Coronary artery (tissue), 2 donors: ENCODE measurements around the gene KLK10.
"Not testable (repeated sequence)": the region's sequence is repeated elsewhere in the genome, so short reads cannot be mapped to it uniquely, and the experiment has no call there.

ENCODE experiments used
- DNase-seq: peaks from one replicate; pipeline ENCODE4 v3.0.0-alpha.2; 2017; ENCODE audit warnings: low spot score
- H3K27ac ChIP-seq, 2 donors: fragments of 200-600 bp; sonication (generic); one replicate each; pipeline ENCODE4 v1.5.1; 2016 to 2019
- H3K4me3 ChIP-seq: fragments of 200-600 bp; sonication (generic); 2 replicates; pipeline ENCODE4 v1.5.1; 2016; ENCODE audit warnings: mild to moderate bottlenecking, moderate library complexity
- CTCF ChIP-seq: fragments of 200-600 bp; sonication (generic); IDR thresholded peaks from one replicate; pipeline ENCODE4 v1.5.1; 2019; ENCODE audit warnings: antibody characterized with exemption

The KLK10 gene

GRCh38 chr19:50979758-50980157, 39.8 kb downstream of the KLK10 start:
- TF ChIP-seq CTCF = no peak
- DNase-seq = no peak
- H3K27ac ChIP-seq = no peak overlapping the region
- H3K4me3 ChIP-seq = no peak overlapping the region

GRCh38 chr19:50978772-50979390, 40.6 kb downstream of the KLK10 start:
- Histone ChIP-seq H3K27ac (no peak overlapping the region), H3K4me3 (no peak overlapping the region)
- no peak for DNase-seq
- no peak for TF ChIP-seq CTCF

- no peak for DNase-seq
- no peak for TF ChIP-seq CTCF
- no peak overlapping the region for H3K4me3 ChIP-seq
- H3K27ac ChIP-seq = no peak overlapping the region
These were observed 41.9 kb downstream of the KLK10 start for GRCh38 chr19:50977626-50978025.

GRCh38 chr19:50975766-50976165, 43.7 kb downstream of the KLK10 start:
- no peak for TF ChIP-seq CTCF
- Histone ChIP-seq H3K27ac (no peak overlapping the region), H3K4me3 (no peak overlapping the region)
- DNase-seq = no peak

GRCh38 chr19:50974702-50975556, 44.6 kb downstream of the KLK10 start:
- no peak for DNase-seq
- Histone ChIP-seq H3K4me3 (no peak overlapping the region), H3K27ac (no peak overlapping the region)
- no peak for TF ChIP-seq CTCF

GRCh38 chr19:50972795-50973376, 46.6 kb downstream of the KLK10 start:
- no peak overlapping the region for H3K4me3 ChIP-seq
- TF ChIP-seq CTCF = no peak
- DNase-seq = no peak
- H3K27ac ChIP-seq = no peak overlapping the region

- not testable (repeated sequence) for DNase-seq, H3K27ac ChIP-seq, H3K4me3 ChIP-seq
These were observed 49.7 kb downstream of the KLK10 start for GRCh38 chr19:50969810-50970209.
